Mesenchymal stem cell (in vitro differentiated cells and primary cell): ENCODE data around the gene MRPL24.

Experiments
- DNase-seq: peaks from one replicate; pipeline ENCODE4 v3.0.0-alpha.2; 2013
- H2AFZ ChIP-seq: one replicate; pipeline ENCODE4 v1.6.1; 2013; ENCODE audit warnings: low read depth, mild to moderate bottlenecking, control low read depth, inconsistent platforms, low read length, moderate library complexity
- H2AK5ac ChIP-seq: 2 replicates; pipeline ENCODE4 v1.6.1; 2013; ENCODE audit warnings: low read length, moderate library complexity, mild to moderate bottlenecking, inconsistent platforms; ENCODE audit not compliant: severe bottlenecking
- H2BK120ac ChIP-seq: one replicate; pipeline ENCODE4 v1.6.1; 2013; ENCODE audit warnings: low read depth, mild to moderate bottlenecking, inconsistent platforms, low read length, moderate library complexity
- H2BK12ac ChIP-seq, 2 experiments: one replicate each; pipeline ENCODE4 v1.6.1; 2013; ENCODE audit warnings: inconsistent platforms in 2 of 2, low read length in 2 of 2, mild to moderate bottlenecking in 2 of 2, moderate library complexity in 2 of 2, control low read depth in 1 of 2
- H2BK15ac ChIP-seq: one replicate; pipeline ENCODE4 v1.6.1; 2013; ENCODE audit warnings: mild to moderate bottlenecking, low read depth, inconsistent platforms; ENCODE audit not compliant: poor library complexity, severe bottlenecking
- H2BK5ac ChIP-seq: 2 replicates; pipeline ENCODE4 v1.6.1; 2013; ENCODE audit warnings: low read depth, mild to moderate bottlenecking, low read length, control low read depth, inconsistent platforms; ENCODE audit not compliant: poor library complexity, severe bottlenecking
- H3K14ac ChIP-seq, 2 experiments: one replicate each; pipeline ENCODE4 v1.6.1; 2013; ENCODE audit warnings: inconsistent platforms in 2 of 2, low read length in 2 of 2, control low read depth in 1 of 2, mild to moderate bottlenecking in 1 of 2, moderate library complexity in 1 of 2
- H3K18ac ChIP-seq, 2 experiments: one replicate each; pipeline ENCODE4 v1.6.1; 2013; ENCODE audit warnings: inconsistent platforms in 2 of 2, low read length in 2 of 2, control low read depth in 1 of 2, low read depth in 1 of 2, mild to moderate bottlenecking in 1 of 2
- H3K23ac ChIP-seq, 2 experiments: one replicate each; pipeline ENCODE4 v1.6.1; 2013; ENCODE audit warnings: inconsistent platforms in 2 of 2, low read length in 2 of 2, mild to moderate bottlenecking in 2 of 2, moderate library complexity in 2 of 2, control low read depth in 1 of 2
- H3K27ac ChIP-seq: 2 replicates; pipeline ENCODE4 v1.5.1; 2013; ENCODE audit warnings: mild to moderate bottlenecking, moderate library complexity, low read length, control low read depth, inconsistent platforms; ENCODE audit not compliant: poor library complexity, severe bottlenecking
- H3K27me3 ChIP-seq, 2 experiments: 2 replicates each; pipeline versions ENCODE4 v1.6.1 to v1.7.0; 2013; ENCODE audit warnings: low read length in 2 of 2, mild to moderate bottlenecking in 2 of 2, moderate library complexity in 2 of 2, control low read depth in 1 of 2, inconsistent platforms in 1 of 2; ENCODE audit not compliant: control insufficient read depth in 1 of 2, insufficient read depth in 1 of 2
- H3K36me3 ChIP-seq, 2 experiments: 2 replicates each; pipeline versions ENCODE4 v1.6.1 to v1.7.0; 2013; ENCODE audit warnings: low read length in 2 of 2, control low read depth in 1 of 2, inconsistent platforms in 1 of 2, low read depth in 1 of 2, mild to moderate bottlenecking in 1 of 2; ENCODE audit not compliant: insufficient read depth in 2 of 2, control insufficient read depth in 1 of 2
- H3K4ac ChIP-seq, 2 experiments: one replicate each; pipeline ENCODE4 v1.6.1; 2013; ENCODE audit warnings: inconsistent platforms in 2 of 2, low read length in 2 of 2, mild to moderate bottlenecking in 2 of 2, moderate library complexity in 2 of 2, control low read depth in 1 of 2, low read depth in 1 of 2
- H3K4me1 ChIP-seq: 2 replicates; pipeline ENCODE4 v1.6.1; 2013; ENCODE audit warnings: low read depth, low read length, control low read depth; ENCODE audit not compliant: control insufficient read depth, insufficient read depth
- H3K4me2 ChIP-seq: 2 replicates; pipeline ENCODE4 v1.6.1; 2013; ENCODE audit warnings: low read length, mild to moderate bottlenecking, inconsistent platforms; ENCODE audit not compliant: poor library complexity, severe bottlenecking
- H3K4me3 ChIP-seq, 2 experiments: 2 replicates each; pipeline versions ENCODE4 v1.5.1 to v1.7.0; 2013; ENCODE audit warnings: low read length in 2 of 2, mild to moderate bottlenecking in 2 of 2, control low read depth in 1 of 2, low read depth in 1 of 2; ENCODE audit not compliant: insufficient read depth in 1 of 2
- H3K79me1 ChIP-seq: replicated peaks from 2 replicates; pipeline ENCODE4 v1.6.1; 2013; ENCODE audit warnings: mild to moderate bottlenecking, control low read depth, low read length, inconsistent platforms; ENCODE audit not compliant: poor library complexity, severe bottlenecking
- H3K9ac ChIP-seq: 2 replicates; pipeline ENCODE4 v1.7.0; 2013; ENCODE audit warnings: mild to moderate bottlenecking, low read length, moderate library complexity
- H3K9me3 ChIP-seq: 2 replicates; pipeline ENCODE4 v1.7.0; 2013; ENCODE audit warnings: mild to moderate bottlenecking, low read length; ENCODE audit not compliant: control insufficient read depth
- H4K8ac ChIP-seq: one replicate; pipeline ENCODE4 v1.6.1; 2013; ENCODE audit warnings: inconsistent platforms, mild to moderate bottlenecking, low read length, moderate library complexity
- H4K91ac ChIP-seq: one replicate; pipeline ENCODE4 v1.6.1; 2013; ENCODE audit warnings: mild to moderate bottlenecking, low read length, inconsistent platforms
- WGBS: methylation state at CpG from one replicate; pipeline ENCODE4 v1.1.7; 2013; ENCODE audit warnings: mixed read lengths; 5-methylcytosine and 5-hydroxymethylcytosine counted together

The MRPL24 gene

DNA sequence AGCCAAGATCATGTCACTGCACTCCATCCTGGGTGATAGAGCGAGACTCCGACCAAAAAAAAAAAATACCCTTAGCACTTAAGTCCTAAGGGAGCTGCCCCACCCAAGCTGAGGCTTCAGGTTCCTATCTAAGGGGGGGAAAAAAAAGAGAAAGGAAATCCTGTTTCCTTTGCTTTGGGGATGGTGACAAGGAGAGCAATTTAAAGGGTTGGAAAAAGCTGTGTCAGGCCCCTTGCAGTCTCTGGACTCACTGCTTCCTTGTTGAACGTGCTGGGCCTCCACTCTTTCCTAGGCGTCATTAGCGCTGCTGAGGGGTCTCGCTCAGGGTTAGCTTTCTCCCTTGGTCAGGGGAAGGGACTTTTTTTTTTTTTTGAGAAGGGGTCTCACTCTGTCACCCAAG lies 44.6 kb upstream of the MRPL24 start:
- Histone ChIP-seq H3K4me2 (no peak overlapping the region), H3K18ac (no peak overlapping the region), H4K91ac (no peak overlapping the region), H3K4ac (no peak overlapping the region), H3K36me3 (peaks cover 34 to 57% of the 10 kb centered on the region in 2 experiments), H3K4me1 (peaks cover 1% of the 10 kb centered on the region), H3K27ac (no peak overlapping the region), H3K9ac (no peak overlapping the region), H2AK5ac (no peak overlapping the region), H3K9me3 (no peaks in the 10 kb centered on the region), H4K8ac (no peak overlapping the region), H3K27me3 (no peaks in the 10 kb centered on the region), H3K4me3 (no peak overlapping the region), H3K79me1 (peaks cover 31% of the 10 kb centered on the region), H2AFZ (no peak overlapping the region), H2BK5ac (no peak overlapping the region), H3K14ac (no peak overlapping the region), H3K23ac (no peak overlapping the region), H2BK15ac (no peak overlapping the region), H2BK12ac (no peak overlapping the region), H2BK120ac (no peak overlapping the region)
- no peak for DNase-seq
- 100% methylated on average over 4 of the region's 6 CpGs for WGBS

DNA sequence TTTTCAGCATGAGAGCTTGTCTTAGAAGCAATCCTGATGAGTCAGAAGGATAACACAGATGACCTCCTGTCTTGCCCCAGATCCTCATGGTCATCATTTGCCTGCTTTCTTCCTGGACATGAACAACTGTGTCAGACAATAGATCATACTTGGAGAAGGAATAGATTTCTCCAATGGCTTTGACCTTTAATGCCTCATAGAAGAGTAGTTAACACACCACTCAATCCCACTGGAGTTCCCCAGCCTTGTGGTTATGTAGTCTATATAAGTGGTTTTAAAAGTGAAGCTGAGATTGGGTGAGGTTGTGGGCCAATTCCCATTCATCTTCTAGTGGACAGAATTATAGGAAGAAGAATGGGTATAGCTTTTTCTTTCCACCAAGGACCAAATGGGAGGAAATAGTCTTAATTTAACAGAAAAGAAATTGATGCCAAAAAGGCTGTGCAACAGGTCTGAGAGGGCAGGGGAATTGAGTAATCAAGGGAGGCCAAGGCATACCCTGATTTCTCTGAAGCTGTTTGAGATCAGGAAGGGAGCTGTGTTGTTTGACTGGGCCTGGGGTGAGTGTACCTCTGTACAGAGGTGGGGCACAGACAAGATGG lies 40.8 kb upstream of the MRPL24 start:
- Histone ChIP-seq H2BK12ac (no peak overlapping the region), H3K4me3 (peak overlapping the region in 1 of 2 experiments; percentile 24), H3K4ac (no peak overlapping the region), H3K9me3 (no peaks in the 10 kb centered on the region), H3K36me3 (peaks cover 24 to 35% of the 10 kb centered on the region in 2 experiments), H2BK5ac (no peak overlapping the region), H4K91ac (no peak overlapping the region), H2AFZ (no peak overlapping the region), H3K79me1 (peaks cover 22% of the 10 kb centered on the region), H3K23ac (no peak overlapping the region), H3K4me1 (peaks cover 5% of the 10 kb centered on the region), H4K8ac (peak overlapping the region; percentile 23), H2BK15ac (no peak overlapping the region), H3K27me3 (no peaks in the 10 kb centered on the region), H3K4me2 (no peak overlapping the region), H3K18ac (no peak overlapping the region), H3K14ac (no peak overlapping the region), H2AK5ac (no peak overlapping the region), H3K27ac (no peak overlapping the region), H3K9ac (no peak overlapping the region), H2BK120ac (no peak overlapping the region)
- peak; percentile 73 for DNase-seq

DNA sequence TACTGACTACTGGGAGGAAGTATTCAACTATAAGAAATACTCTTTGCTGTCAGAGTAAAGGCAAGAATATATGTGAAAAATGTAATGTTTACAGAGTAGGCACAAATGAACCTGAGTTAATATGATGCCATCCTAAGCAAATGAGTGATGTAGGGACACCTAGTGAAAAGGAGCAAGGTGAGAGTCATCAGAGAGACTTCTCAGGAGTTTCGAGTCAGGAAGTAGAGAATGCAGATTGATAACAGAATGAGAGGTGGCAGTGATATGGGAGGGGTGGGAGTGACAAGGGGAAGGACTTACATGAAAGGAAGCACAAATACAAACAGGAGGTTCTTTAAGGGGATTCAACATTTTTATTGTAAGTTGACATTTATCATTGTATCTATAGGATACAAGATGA lies 36.7 kb upstream of the MRPL24 start:
- Histone ChIP-seq H3K9ac (no peak overlapping the region), H4K8ac (no peak overlapping the region), H3K14ac (no peak overlapping the region), H2BK15ac (no peak overlapping the region), H3K4me3 (no peak overlapping the region), H2BK120ac (no peak overlapping the region), H3K4me1 (peaks cover 5% of the 10 kb centered on the region), H3K9me3 (no peaks in the 10 kb centered on the region), H2AFZ (no peak overlapping the region), H2BK5ac (no peak overlapping the region), H2AK5ac (no peak overlapping the region), H2BK12ac (no peak overlapping the region), H3K4ac (no peak overlapping the region), H4K91ac (no peak overlapping the region), H3K27ac (no peak overlapping the region), H3K79me1 (peaks cover 6% of the 10 kb centered on the region), H3K23ac (no peak overlapping the region), H3K18ac (no peak overlapping the region), H3K4me2 (no peak overlapping the region), H3K36me3 (peaks cover 0 to 16% of the 10 kb centered on the region in 2 experiments), H3K27me3 (no peaks in the 10 kb centered on the region)
- no peak for DNase-seq
- WGBS = 91% methylated on average over 1 of the region's 1 CpG

DNA sequence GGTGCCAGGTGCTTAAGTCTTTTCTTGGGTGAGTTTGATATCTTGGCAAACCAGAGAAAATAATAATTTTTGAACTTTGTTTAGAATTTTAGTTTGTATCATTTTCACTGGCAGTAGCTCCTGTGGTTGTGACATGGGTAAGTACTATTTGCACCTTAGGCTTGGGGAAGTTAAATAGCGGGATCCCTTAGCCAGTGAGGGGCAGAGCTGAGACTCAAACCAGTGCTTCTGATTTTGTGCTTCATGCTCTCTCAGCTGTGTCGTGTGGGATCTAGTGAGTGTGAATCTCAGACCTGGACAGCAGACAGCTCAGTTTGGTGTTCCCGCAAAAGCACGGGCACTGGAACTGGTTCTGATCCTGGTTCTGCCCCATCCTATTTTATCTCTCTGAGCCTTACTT lies 36.1 kb upstream of the MRPL24 start:
- no peak overlapping the region for H2BK120ac ChIP-seq
- WGBS = 78% methylated on average over 2 of the region's 4 CpGs
- H4K8ac ChIP-seq = no peak overlapping the region
- H3K79me1 ChIP-seq = peaks cover 6% of the 10 kb centered on the region
- no peak overlapping the region for H3K4me2 ChIP-seq
- no peak overlapping the region for H2BK5ac ChIP-seq
- no peak overlapping the region for H3K18ac ChIP-seq
- H3K36me3 ChIP-seq = peaks cover 0 to 17% of the 10 kb centered on the region in 2 experiments
- no peak overlapping the region for H3K4ac ChIP-seq
- H2BK12ac ChIP-seq = no peak overlapping the region
- H3K27ac ChIP-seq = no peak overlapping the region
- peak overlapping the region; percentile 60 for H2BK15ac ChIP-seq
- no peak for DNase-seq
- no peaks in the 10 kb centered on the region for H3K9me3 ChIP-seq
- H3K4me1 ChIP-seq = peaks cover 5% of the 10 kb centered on the region
- no peak overlapping the region for H4K91ac ChIP-seq
- H2AK5ac ChIP-seq = no peak overlapping the region
- H3K23ac ChIP-seq = no peak overlapping the region
- no peak overlapping the region for H3K4me3 ChIP-seq
- H3K27me3 ChIP-seq = no peaks in the 10 kb centered on the region
- H3K9ac ChIP-seq = no peak overlapping the region
- H3K14ac ChIP-seq = no peak overlapping the region
- no peak overlapping the region for H2AFZ ChIP-seq
